GM19035 (cell line): ENCODE measurements around the gene OR10V1.

Experiments used
- ATAC-seq: cut with Tn5 transposase; IDR thresholded peaks from one replicate; pipeline ENCODE4 v1.9.1; 2021; ENCODE audit not compliant: unreplicated experiment

Gene OR10V1, protein sequence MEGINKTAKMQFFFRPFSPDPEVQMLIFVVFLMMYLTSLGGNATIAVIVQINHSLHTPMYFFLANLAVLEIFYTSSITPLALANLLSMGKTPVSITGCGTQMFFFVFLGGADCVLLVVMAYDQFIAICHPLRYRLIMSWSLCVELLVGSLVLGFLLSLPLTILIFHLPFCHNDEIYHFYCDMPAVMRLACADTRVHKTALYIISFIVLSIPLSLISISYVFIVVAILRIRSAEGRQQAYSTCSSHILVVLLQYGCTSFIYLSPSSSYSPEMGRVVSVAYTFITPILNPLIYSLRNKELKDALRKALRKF

DNA sequence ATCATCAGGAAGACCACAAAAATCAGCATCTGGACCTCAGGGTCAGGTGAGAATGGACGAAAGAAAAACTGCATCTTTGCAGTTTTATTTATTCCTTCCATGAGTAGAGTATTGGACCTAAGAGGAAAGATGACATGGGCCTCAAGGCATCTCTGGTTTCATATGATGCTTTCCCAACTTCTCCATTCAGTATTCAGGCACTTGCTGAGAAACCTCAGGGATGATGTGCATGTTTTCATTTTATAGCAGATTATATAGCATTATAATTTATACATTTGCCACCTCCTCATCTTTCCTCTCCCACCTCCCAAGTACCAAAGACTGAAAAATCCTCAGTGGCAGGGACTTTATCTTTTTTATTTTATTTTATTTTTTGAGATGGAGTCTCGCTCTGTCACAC lies at the start of gene OR10V1:
TSS of gene OR10V1 (minus strand) at position 101 of the 400 bp plus-strand sequence. CDS start at position 101, 0 bp downstream.
- ATAC-seq, result no peak

DNA sequence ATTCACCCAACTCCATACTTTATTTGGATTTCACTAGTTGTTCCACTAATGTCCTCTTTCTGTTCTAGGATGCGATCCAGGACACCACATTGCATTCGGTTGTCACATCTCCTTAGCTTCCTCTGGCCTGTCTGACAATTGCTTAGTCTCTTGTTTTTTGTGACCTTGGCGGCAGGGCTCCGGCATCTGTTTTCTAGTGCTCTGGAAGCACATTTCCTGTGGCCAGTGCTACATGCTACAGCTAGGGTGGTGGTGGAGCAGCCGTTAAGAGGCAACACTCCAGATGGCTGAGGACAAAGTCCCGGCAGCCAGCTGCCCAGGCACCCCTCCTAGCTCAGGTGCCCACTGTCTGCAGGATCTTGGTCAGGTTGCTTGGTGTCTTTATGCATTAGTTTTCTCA lies 48.3 kb upstream of the OR10V1 start:
- no peak for ATAC-seq

DNA sequence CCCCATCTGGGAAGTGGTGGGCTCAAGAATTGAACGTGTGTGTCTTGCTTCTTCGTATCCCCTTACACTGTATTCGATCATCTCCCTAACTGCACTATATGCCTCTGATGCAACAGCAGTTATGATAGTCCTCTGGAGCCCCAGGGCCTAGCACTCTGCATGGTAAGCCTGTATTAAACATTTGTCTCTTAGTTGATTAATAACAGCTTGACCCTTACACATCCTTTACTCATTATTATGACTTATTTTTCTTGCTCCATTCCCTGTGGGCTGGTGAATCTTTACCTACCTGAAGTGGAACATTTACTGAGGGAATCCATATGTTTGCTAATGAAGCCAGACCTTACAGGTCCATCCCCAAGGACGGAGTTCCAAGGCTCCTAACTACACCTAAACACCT lies 47.1 kb upstream of the OR10V1 start:
- no peak for ATAC-seq

DNA sequence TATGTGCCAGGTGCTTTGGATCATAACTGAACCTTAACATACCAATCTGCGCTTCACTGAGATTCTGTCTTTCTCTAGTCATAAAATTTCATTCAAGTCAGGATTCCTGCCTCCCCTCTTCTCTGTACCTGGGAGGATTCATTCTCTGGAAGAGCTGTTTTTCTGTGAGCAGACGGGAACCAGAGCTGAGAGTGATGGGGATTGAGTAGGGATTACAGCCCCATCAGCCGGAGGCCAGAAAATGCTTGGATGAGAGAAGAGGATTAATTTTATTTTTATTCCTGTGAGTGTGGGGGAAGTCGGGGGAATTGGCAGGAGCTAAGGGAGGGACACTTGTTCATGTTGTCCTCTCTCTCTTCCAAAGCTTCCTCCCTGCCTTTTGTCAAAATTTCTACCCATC lies 46.3 kb upstream of the OR10V1 start:
- ATAC-seq, result no peak

DNA sequence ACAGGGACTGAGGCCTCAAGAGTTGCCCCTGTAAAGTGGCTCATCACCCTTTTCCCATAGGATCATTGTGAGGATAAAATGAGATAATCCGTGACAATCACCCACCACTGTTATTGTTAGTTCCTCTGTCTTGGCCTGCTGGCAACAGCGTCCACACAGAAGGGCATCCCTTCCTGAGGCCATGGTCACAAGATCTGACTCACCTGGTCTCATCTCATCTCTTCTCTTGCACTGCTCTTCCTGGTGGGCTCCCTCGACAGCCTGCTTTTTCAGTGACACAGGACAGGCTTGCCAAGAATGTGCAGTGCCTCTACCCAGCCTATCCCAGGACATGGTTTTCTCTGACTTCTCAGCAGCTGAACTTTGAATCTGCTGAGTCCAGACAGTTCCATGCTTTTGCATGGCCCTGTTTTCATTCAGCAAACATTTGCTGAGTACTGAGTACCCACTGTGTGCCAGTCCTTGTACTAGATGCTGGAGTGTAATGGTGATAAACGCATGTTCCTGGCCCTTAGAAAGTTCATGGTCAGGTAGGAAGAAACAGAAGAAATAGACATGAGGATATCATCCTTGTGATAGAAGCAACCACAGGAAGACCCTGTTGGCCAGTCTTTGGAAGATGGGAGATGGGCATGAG lies 44.9 kb upstream of the OR10V1 start:
- no peak for ATAC-seq

DNA sequence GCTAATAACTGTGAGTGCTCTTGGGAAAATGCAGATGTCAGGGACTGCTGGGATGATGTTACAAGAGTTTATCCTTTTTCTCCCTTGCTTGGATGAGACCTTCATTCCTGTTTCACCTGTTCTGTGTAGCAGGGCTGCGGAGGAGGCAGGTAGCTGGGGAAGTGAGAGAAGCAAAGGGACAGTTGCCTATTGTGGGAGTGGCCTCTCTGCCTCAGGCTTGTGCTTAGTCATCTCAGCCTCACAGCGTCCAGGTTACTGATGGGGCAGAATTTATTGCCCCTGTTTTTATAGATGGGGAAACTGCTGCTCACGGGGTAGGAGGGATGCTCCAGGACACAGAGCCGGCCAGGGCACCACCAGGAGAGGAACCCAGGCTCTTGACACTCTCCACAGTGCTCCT lies 43.2 kb upstream of the OR10V1 start:
- no peak for ATAC-seq

DNA sequence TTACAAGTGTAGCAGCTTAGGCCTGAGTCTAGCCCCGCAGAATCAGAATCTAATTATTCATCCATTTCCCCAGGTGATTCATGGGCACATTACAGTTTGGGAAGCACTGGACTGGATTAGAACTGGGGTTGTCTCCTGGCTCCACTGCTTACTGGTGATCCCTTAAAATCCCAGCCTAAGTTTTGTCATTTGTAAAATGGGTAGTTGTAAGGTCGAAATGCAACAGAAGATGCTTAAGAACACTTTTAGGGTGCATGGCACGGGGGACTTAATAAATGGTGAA lies 42.9 kb upstream of the OR10V1 start:
- ATAC-seq, result no peak

DNA sequence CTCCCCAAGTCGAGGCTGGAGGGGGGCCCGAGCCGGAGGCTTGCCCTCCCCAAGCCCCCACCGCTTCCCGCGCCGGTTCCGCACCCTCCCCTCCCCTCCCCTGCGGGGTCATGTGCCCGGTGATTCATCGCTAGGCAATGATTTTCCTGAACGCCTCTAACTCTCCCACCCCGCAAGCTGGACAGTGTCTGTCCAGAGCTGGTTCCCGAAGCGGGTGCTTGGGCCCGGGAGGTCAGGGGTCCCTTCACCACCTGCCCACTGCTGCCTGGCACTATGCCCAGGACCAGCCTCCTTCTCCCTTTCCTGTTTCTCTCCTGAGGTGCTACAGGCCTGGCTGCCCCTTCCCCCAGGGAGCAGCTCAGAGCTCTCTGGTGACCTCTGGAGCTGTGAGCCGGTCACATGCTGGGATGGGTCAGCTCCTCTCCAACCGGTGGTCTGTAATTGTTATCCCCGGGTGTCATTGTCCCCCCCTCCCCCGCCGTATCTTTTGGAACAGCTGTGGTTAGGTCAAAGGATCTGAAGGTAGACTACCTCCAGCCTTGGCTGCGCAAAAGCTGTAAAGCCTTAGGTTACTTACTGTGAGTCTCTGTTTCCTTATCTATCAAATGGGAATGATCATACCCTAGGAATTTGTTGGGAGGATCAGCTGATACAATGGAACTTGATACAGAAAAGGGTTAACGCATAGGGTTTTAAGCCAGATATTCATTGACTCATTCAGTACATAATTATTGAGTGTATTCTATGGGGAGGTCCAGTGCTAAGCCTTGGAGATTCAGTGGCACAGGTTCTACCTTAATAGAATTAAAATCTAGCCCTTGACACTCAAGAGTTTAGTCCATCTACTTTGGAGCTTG lies 42.3 kb upstream of the OR10V1 start:
- ATAC-seq, result peak; percentile 1

DNA sequence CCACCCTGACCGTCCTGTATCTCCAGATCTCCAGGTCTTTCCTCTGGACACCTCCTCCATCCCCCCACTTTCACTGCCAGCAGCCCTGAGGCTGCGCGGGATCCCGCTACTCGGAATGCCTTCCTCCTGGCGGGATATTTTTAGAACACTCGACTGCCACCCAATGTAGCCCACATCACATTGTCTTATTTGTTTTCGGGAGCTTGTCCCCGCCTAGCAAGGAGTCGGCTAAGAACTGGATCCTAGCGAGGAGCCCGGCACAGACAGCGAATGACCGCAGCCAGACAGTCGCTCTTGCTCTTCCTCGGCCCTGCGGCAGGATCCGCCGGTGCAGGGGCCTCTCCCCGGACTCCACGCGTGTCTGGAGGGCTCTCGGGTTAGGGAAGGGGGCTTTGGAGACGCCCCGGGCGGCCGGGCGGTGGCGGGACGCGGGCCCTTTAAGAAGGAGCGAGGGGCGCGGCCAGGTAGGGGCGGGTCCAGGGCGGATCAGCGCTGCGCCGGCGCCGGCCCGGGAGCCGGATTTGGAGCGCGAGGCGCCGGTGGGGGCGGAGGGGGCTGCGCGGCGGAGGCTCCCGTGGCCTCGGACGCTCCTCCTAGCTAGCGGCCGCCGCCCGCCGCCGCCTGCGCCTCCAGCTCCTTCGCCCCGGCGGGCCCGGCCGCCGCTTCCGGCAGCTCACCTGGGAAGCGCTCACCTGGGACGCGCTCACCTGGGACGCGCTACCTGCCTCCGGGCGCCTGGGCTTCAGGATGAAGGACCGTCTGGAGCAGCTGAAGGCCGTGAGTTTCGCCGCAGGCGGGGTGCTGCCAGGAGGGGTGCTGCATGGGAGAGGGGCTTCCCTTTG lies 41.4 kb upstream of the OR10V1 start, which contains the start of gene STX3:
TSS of gene STX3 (plus strand) at position 518 of the 842 bp plus-strand sequence. CDS start at position 748, 230 bp downstream.
- peak; percentile 70 for ATAC-seq

DNA sequence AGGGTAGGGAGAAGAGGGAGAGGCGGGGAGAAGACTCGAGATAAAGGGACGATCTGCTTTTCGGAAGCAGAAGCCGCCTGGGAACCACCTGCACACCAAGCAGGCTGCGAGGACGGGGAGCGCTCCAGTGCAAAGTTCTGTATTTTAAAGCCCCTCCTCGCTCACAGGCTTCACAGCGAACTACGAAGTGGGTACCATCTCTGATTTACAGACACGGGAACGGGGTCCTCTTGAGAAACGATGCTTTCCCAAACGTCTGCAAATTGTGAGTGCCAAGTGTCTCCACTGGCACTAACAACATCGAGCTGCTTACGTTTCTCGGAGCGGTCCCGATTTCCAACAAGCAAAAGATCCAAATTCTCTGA lies 40.8 kb upstream of the OR10V1 start:
- peak; percentile 22 for ATAC-seq

DNA sequence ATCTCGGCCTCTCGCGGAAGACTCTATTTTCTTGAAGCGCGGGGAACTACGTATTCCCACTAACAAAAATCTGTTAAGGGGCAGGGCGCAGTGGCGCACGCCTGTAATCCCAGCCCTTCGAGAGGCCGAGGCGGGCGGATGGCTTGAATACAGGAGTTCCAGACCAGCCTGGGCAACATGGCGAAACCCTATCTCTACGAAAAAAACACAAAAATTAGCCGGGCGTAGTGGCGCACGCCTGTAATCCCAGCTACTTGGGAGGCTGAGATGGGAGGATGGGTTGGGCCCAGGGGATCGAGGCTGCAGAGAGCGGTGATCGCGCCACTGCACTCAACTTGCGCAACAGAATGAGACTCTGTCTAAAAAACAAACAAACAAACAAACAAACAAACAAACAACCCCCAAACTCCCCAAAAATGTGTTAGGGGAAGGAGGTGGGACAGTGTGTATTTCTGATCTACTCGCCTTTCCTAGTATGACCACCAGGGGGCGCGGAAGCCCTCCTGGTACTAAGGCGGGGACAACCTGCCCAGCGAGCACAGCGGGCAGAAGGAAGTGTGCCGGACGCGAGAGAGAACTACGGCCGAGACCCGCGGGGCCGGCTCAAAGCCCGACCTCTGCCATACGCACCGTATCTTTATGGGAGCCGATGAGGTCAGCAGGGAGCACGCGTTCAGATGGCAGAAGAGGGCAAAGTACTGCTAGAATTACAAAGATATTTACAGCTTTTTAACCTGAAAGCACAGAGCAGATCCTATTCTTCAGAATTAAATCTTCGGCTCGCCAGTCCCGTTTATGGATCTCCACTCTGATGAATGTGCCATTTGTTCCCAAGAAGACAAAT lies 40.2 kb upstream of the OR10V1 start:
- ATAC-seq, result peak; percentile 76

DNA sequence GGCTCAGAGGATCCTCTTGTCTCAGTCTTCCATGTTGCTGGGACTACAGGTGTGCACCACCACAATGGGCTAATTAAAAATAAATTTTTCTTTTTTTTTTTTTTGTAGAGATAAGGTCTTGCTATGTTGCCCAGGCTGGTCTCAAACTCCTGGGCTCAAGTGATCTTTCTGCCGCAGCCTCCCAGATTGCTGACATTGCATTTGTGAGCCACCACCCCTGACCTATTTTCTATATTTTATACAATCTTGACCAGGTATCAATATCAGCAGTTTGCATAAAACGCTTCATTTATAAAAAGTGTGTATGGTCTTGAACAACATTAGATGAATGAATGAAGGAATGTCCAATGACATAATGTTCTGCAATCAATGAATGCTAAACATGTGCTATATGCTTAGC lies 32.5 kb upstream of the OR10V1 start:
- no peak for ATAC-seq

DNA sequence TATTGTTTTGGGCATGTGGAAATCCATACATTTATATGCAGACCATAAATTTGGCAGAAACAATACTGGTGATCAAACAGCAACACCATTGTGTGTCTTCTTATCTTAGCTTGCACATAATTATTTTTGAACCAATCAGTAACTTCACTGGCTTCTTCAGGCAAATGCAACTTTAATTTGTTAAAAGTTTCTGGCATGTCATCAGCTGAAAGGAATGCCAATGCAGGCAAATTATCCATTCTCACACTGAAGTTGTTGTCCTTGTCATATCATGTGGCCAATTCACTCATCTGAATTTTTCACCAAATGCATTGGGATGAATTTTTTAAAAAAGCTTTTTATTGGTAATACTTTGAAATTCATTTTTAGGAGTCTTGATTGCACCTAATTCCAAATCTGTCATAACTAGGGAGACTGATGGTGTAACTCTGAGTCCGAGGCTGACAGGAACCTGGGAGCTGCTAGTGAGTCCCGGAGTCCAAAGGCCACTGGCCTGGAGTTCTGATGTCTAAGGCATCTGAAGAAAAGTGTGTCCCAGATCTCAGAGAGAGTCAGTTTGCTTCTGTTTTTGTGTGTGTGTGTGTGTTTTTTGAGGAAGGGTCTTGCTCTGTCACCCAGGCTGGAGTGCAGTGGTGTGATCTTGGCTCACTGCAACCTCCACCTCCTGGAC lies 17.4 kb upstream of the OR10V1 start:
- ATAC-seq, result no peak

DNA sequence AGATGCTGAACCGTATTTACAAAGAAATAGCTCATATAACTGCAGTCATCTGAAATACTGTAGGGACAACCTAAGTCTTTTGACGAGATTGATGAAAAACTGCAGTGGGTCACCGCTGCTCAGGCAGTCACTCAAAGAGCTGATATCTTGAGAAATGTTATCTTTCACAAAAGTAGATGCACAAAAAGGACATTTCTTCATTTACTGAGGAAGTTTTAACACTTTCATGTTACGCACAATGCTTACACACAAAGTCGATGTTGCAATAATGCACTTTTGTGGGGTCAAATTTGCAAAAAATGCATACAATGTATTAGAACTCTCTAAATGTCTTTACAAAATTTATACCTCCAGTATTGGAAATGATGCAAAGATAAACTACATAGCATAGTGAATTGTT lies 16.2 kb upstream of the OR10V1 start:
- ATAC-seq, result no peak

DNA sequence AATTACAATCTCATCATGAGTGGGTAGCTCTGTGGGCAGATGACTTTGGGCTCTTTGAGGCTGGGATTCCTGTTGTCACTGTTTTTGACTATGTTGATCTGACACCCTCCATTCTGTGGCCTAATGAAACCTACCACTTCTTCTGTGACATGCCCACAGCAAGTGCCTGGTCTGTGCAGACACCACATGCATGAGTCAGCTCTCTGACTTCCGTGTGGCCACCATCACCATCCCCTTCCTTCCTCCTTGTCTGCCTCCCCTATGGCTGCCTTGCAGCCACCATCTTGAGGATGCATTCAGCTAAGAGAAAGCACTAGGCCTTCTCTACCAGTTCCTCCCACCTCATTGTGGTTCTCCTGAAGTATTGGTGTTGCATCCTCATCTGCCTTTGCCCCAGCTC lies 15.3 kb upstream of the OR10V1 start:
- ATAC-seq, result no peak

DNA sequence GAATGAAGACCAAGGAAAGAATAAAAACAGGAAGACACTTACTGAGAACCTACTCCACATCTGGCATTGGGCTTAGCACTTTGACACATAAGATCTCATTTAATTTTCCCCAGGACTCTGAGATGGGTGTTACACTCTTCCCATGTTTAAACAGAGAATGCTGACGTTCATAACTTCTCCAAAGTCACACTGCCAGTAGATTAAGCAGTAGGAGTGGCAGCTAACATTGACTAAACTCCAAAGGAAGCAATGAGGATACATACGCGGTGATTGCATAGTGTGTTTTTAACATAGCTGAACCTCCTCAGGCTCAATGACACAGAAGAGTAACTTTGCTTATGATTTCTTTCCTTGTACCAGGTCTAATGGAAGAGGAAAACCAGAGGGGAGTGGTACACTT lies 14.5 kb upstream of the OR10V1 start:
- no peak for ATAC-seq

DNA sequence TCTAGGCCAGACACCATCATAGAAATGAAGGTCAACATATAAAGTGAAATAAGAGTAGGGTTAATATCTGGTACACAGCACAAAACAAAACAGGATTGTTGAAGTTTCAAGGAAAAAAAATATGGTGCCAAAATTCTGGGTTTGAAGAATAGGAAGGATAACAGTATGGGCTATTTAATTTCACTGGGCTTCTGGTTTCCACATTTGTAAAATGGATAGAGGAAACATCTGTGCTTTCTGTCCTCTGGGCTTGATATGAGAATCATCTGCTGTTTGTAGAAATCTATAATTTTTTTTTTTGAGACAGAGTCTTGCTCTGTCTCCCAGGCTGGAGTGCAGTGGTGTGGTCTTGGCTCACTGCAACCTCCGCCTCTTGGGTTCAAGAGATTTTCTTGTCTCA lies 13.8 kb upstream of the OR10V1 start:
- no peak for ATAC-seq

DNA sequence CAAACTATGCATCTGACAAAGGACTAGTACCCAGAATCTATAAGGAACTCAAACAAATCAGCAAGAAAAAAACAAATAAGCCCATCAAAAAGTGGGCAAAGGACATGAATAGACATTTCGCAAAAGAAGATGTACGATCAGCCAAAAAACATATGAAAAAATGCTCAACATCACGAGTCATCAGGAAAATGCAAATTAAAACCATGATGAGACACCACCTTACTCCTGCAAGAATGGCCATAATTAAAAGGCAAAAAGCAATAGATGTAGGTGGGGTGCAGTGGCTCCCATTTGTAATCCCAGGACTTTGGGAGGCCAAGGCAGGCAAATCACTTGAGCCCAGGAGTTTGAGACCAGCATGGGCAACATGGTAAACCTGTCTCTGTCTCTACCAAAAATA lies 10.4 kb upstream of the OR10V1 start:
- no peak for ATAC-seq

DNA sequence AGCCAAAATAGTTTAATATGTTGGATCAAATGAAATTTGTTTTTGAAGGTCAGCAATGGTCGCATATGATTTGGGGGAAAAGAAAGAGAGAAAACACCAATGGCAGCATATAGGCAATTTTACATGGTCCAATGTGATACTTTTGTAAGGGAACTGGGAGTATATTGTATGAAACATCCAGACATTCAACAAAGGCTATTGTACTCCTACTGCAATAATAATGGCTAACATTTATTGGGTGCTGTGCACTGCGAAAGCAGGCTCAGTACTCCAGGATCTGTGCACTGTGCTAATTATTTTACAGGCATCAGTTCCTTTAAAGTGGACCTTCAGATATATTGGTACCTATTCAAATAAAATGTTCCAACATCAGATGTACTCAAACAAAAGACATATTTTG lies 5.9 kb upstream of the OR10V1 start:
- ATAC-seq, result no peak

DNA sequence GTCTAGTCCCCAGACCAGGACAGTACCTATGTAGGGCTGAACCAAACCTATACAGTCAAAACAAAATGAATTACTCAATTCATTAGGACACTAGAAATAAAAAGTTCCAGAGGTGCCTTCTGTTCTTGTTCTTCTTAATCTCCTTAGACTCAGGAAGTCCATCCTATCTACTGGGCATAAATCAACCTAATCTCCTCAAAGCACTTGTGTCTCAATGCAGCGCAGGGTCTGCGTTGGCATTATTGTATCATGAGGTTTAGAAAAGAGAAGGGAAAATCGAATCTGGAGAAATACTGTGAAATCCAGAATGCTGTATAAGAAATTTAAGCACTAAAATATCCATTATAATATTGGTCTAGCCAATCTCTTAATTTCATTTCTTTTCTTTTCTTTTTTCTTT lies 2.4 kb upstream of the OR10V1 start:
- no peak for ATAC-seq
